Retinal pigment epithelial cell (primary cell): ENCODE data around the gene ATP9B.

ENCODE experiments used
- DNase-seq: peaks from one replicate; pipeline ENCODE4 v3.0.0-alpha.2; 2010; ENCODE audit warnings: low read depth
- H3K4me3 ChIP-seq: 2 replicates; pipeline ENCODE4 v1.5.1; 2011; ENCODE audit warnings: mild to moderate bottlenecking, low read length, control low read depth, moderate library complexity
- TF ChIP-seq, protein P1 (sequence below): conservative IDR thresholded peaks from 2 replicates; pipeline ENCODE4 v1.5.1; 2011; ENCODE audit warnings: low read depth, low read length, control low read depth, inconsistent platforms

ATP9B gene

DNA sequence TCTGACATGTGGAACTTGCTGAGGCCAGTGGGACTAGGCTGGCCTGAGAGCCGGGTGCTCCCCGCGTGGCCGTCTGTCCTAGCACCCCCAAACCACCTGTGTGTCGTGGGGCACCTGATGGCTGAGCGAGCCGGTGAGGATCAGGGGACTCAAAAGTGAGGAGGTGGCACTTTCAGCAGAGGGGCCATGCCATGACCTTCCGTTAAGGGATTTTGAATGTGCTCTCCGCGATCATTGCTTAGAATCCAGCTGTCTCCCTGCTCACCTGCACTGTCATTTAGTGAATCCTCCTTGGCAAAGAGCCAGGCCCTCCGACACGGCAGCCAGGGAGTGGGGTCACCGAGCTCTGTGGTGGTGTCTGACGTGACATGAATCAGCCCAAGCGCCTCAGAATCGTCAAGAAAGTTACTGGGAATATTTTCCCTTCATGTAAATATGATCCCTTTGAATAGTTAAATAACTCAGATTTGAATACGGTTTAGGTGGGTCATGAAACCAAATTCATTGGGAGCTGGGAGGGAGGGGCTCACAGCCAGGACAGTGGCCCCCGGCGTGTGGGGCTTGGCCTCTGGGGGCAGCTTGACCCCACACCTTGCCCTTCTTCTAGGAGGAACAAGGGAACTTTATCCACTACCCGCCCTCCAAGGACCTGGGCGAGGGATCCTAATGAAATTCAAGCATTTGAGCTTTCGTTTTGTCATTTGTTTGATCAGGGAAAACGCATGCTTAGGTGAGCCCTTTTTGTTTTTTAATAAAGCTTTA is 336.0 kb downstream of the ATP9B start:
- TF ChIP-seq, protein P1, sequence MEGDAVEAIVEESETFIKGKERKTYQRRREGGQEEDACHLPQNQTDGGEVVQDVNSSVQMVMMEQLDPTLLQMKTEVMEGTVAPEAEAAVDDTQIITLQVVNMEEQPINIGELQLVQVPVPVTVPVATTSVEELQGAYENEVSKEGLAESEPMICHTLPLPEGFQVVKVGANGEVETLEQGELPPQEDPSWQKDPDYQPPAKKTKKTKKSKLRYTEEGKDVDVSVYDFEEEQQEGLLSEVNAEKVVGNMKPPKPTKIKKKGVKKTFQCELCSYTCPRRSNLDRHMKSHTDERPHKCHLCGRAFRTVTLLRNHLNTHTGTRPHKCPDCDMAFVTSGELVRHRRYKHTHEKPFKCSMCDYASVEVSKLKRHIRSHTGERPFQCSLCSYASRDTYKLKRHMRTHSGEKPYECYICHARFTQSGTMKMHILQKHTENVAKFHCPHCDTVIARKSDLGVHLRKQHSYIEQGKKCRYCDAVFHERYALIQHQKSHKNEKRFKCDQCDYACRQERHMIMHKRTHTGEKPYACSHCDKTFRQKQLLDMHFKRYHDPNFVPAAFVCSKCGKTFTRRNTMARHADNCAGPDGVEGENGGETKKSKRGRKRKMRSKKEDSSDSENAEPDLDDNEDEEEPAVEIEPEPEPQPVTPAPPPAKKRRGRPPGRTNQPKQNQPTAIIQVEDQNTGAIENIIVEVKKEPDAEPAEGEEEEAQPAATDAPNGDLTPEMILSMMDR, result no peak
- DNase-seq, result no peak
- no peak overlapping the region for H3K4me3 ChIP-seq

DNA sequence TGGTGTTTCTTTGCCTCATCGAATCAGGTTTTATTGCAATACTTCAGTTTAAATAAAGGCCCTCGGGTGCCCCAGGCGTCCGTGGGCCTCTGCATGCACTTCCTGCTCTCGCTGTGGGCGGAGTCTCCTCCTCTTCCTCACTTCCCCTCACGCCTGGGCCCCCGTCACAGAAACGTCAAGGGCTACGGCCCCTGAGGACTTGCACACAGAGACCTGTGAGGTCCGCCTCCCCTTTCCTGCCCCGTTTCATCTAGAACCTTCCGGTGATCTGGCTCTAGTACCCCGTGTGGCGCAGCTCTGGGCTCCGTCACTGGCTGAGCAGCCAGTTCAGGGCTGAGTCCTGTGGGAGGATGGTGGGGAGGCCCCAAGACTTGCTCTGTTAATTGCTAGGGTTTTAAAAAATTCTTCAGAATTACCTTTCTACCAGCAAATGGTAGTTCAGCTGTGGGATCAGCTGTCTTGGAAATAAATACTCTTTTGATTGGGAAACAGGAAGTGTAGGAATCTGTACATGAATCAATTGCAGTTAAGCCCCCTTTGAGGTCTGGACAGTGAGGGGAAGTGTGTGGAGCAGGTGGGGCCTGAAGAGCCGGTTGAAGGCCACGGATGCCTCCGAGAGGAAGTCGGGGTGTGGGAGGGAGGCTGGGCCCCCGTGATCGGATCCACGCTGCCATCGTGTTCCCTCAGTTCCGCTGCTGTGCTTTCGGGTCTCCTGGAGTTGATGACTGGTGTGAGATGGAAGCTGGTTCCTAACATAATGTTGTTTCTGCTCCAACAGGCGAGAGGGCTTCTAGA is 336.8 kb downstream of the ATP9B start:
- no peak overlapping the region for H3K4me3 ChIP-seq
- DNase-seq, result no peak
- TF ChIP-seq, protein P1, result no peak

- H3K4me3 ChIP-seq, result no peak overlapping the region
- TF ChIP-seq, protein P1, result no peak
- DNase-seq, result no peak
Measured at GRCh38 chr18:79406708-79407107, 337.5 kb downstream of the ATP9B start.

GRCh38 chr18:79409313-79409712 is 340.1 kb downstream of the ATP9B start:
- no peak for DNase-seq
- H3K4me3 ChIP-seq, result no peak overlapping the region
- TF ChIP-seq, protein P1, result no peak

DNA sequence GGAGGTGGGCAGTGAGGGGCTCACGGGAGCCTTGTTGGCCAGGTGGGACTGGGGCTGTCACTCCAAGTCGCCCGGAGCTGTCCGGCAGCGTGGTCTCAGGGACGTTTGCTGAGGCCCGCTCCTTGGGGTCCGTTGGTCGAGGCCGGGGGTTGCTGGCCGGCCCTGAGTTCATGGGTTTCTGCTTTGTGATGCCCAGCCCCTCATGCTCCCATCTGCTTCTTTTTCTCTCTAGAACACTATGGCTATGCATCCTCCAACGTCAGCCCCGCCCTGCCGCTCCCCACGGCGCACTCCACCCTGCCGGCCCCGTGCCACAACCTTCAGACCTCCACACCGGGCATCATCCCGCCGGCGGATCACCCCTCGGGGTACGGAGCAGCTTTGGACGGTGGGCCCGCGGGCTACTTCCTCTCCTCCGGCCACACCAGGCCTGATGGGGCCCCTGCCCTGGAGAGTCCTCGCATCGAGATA is 341.0 kb downstream of the ATP9B start:
- no peak overlapping the region for H3K4me3 ChIP-seq
- no peak for DNase-seq
- TF ChIP-seq, protein P1, result no peak

- DNase-seq, result no peak
- no peak overlapping the region for H3K4me3 ChIP-seq
- TF ChIP-seq, protein P1, result no peak
Measured at GRCh38 chr18:79410731-79411613, 341.8 kb downstream of the ATP9B start.
